Measurements from ENCODE around the gene BCS1L.

The BCS1L gene

DNA sequence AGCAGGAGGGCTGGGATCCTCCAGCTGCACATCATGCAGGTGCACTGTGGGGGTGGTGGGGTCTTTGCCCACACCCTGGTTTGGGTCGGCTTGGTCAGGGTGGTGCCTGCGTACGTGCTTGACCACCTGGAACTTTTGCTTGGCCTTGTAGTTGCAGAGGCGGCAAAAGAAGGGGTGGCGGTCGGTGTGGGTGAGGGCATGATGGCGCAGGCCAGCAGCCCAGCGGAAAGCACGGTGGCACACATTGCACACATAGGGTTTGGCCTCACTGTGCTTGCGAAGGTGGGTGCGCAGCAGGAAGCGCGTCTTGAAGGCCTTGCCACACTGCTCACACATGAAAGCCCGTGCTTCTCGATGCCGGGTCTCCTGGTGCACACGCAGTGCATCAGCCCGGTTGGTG, 21.1 kb upstream of the BCS1L start (continued):
- TF ChIP-seq, protein P1, sequence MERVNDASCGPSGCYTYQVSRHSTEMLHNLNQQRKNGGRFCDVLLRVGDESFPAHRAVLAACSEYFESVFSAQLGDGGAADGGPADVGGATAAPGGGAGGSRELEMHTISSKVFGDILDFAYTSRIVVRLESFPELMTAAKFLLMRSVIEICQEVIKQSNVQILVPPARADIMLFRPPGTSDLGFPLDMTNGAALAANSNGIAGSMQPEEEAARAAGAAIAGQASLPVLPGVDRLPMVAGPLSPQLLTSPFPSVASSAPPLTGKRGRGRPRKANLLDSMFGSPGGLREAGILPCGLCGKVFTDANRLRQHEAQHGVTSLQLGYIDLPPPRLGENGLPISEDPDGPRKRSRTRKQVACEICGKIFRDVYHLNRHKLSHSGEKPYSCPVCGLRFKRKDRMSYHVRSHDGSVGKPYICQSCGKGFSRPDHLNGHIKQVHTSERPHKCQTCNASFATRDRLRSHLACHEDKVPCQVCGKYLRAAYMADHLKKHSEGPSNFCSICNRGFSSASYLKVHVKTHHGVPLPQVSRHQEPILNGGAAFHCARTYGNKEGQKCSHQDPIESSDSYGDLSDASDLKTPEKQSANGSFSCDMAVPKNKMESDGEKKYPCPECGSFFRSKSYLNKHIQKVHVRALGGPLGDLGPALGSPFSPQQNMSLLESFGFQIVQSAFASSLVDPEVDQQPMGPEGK (CRISPR knock-in tag; IDR thresholded peaks at IDR 0.05; ENCODE audit: borderline replicate concordance), result no peak
- TF ChIP-seq ZC3H10 (CRISPR knock-in tag; IDR thresholded peaks at IDR 0.05) (no peak), TCF4 (CRISPR knock-in tag; IDR thresholded peaks at IDR 0.05; ENCODE audit: borderline replicate concordance) (no peak), ZNF565 (CRISPR knock-in tag; conservative IDR thresholded peaks at IDR 0.05; ENCODE audit: low read depth) (no peak), OSR1 (CRISPR knock-in tag; IDR thresholded peaks at IDR 0.05) (no peak), CSDC2 (CRISPR knock-in tag; IDR thresholded peaks at IDR 0.05) (no peak), RARB (CRISPR knock-in tag; IDR thresholded peaks at IDR 0.05) (no peak), ZNF70 (CRISPR knock-in tag; IDR thresholded peaks at IDR 0.05) (no peak)
- TF ChIP-seq, protein P2, sequence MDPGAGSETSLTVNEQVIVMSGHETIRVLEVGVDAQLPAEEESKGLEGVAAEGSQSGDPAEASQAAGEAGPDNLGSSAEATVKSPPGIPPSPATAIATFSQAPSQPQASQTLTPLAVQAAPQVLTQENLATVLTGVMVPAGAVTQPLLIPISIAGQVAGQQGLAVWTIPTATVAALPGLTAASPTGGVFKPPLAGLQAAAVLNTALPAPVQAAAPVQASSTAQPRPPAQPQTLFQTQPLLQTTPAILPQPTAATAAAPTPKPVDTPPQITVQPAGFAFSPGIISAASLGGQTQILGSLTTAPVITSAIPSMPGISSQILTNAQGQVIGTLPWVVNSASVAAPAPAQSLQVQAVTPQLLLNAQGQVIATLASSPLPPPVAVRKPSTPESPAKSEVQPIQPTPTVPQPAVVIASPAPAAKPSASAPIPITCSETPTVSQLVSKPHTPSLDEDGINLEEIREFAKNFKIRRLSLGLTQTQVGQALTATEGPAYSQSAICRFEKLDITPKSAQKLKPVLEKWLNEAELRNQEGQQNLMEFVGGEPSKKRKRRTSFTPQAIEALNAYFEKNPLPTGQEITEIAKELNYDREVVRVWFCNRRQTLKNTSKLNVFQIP (CRISPR knock-in tag; IDR thresholded peaks at IDR 0.05; ENCODE audit: borderline replicate concordance, low read depth), result no peak

DNA sequence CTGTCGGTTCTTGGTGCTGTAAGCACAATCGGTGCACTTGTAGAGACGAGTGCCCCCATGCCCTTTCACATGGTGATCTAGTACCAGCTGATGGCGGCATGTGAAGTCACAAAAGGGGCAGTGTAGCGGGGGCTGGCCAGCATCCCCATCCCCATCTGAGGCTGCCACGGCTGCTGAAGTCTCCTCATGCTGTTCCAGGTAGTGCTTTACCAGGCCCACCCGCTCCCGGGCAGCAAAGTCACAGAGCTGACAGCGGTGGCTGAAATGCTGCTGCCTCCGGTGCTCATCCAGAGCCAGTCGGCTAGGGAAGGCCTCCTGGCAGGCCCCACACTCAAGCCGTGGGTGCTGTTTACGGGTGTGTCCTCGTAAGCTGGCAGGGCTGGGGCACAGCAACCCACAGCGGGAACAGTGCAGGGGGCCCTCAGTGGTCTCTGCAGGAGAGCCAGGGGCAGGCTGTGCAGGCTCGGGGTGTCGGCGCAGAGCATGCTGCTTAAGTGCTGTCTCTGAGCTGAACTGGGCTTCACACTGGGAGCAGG, 17.3 kb upstream of the BCS1L start:
- TF ChIP-seq, protein P3, sequence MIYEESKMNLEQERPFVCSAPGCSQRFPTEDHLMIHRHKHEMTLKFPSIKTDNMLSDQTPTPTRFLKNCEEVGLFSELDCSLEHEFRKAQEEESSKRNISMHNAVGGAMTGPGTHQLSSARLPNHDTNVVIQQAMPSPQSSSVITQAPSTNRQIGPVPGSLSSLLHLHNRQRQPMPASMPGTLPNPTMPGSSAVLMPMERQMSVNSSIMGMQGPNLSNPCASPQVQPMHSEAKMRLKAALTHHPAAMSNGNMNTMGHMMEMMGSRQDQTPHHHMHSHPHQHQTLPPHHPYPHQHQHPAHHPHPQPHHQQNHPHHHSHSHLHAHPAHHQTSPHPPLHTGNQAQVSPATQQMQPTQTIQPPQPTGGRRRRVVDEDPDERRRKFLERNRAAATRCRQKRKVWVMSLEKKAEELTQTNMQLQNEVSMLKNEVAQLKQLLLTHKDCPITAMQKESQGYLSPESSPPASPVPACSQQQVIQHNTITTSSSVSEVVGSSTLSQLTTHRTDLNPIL (CRISPR knock-in tag; IDR thresholded peaks at IDR 0.05; ENCODE audit: low read depth), result no peak
- TF ChIP-seq, protein P1 (CRISPR knock-in tag; IDR thresholded peaks at IDR 0.05; ENCODE audit: borderline replicate concordance), result no peak
- TF ChIP-seq OSR1 (CRISPR knock-in tag; IDR thresholded peaks at IDR 0.05) (no peak), ZFP3 (CRISPR knock-in tag; IDR thresholded peaks at IDR 0.05) (no peak), ZNF565 (CRISPR knock-in tag; conservative IDR thresholded peaks at IDR 0.05; ENCODE audit: low read depth) (no peak), ISL1 (CRISPR knock-in tag; IDR thresholded peaks at IDR 0.05) (no peak), TOX (CRISPR knock-in tag; IDR thresholded peaks at IDR 0.05; ENCODE audit: borderline replicate concordance) (no peak), ESRRG (CRISPR knock-in tag; IDR thresholded peaks at IDR 0.05) (no peak)
- ATAC-seq, result no peak; the same call in 2 of the 3 replicates

DNA sequence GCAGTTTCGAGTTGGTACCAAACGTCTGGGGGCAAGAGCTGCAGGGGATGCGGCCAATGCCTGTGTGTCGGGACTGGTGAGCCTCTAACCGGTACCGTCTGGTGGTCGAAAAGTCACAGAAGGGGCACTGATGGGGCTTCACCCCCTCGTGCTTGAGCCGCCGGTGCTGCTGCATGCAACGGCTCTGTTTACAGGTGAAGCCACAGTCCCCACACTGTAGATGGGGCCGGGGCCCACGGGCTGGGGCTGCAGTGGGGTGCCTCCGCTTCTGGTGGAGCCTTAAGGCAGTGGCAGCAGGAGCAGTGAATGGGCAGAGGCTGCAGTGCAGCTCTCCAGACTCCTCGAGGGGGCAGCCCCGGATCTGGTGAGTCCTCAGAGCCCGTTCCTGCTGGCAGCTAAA, 16.7 kb upstream of the BCS1L start:
- no peak for ATAC-seq
- TF ChIP-seq BACH2 (CRISPR knock-in tag; IDR thresholded peaks at IDR 0.05; ENCODE audit: borderline replicate concordance), result no peak
- no peak for TF ChIP-seq CSDC2 (CRISPR knock-in tag; IDR thresholded peaks at IDR 0.05)
- no peak for TF ChIP-seq TOX (CRISPR knock-in tag; IDR thresholded peaks at IDR 0.05; ENCODE audit: borderline replicate concordance)
- TF ChIP-seq RARB (CRISPR knock-in tag; IDR thresholded peaks at IDR 0.05), result no peak

DNA sequence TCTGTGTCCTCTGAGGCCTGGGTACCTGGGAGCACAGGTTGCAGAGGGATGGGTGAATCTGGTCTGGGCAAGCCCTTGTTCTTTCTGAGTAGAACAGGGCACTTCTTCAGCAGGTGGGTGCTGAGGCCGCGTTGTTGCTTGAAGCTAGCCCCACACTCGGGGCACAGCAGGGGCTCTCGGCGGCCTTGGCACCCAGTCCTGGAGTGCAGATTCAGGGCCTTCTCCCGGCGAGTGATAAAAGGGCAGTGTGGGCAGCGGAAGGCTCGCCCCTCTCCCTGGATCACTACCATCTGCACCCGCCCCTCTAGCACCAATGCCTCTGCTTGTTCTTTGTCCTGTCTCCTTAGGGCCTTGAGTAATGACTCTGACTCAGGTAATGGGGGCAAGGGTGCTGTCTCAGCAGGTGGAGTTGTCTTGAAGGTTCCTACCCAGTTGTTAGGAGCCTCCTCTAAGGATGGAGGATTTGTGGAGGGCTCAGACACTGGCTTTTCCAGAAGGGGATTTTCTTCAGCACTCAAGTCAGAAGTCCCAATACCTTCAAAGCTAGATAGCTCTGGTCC, 15.7 kb upstream of the BCS1L start:
- no peak for ATAC-seq
- TF ChIP-seq ZNF70 (CRISPR knock-in tag; IDR thresholded peaks at IDR 0.05), result no peak
- TF ChIP-seq OSR1 (CRISPR knock-in tag; IDR thresholded peaks at IDR 0.05), result no peak
- TF ChIP-seq ARNTL (CRISPR knock-in tag; IDR thresholded peaks at IDR 0.05; ENCODE audit: borderline replicate concordance, low read depth), result no peak
- TF ChIP-seq, protein P1 (CRISPR knock-in tag; IDR thresholded peaks at IDR 0.05; ENCODE audit: borderline replicate concordance), result no peak
- TF ChIP-seq, protein P4, sequence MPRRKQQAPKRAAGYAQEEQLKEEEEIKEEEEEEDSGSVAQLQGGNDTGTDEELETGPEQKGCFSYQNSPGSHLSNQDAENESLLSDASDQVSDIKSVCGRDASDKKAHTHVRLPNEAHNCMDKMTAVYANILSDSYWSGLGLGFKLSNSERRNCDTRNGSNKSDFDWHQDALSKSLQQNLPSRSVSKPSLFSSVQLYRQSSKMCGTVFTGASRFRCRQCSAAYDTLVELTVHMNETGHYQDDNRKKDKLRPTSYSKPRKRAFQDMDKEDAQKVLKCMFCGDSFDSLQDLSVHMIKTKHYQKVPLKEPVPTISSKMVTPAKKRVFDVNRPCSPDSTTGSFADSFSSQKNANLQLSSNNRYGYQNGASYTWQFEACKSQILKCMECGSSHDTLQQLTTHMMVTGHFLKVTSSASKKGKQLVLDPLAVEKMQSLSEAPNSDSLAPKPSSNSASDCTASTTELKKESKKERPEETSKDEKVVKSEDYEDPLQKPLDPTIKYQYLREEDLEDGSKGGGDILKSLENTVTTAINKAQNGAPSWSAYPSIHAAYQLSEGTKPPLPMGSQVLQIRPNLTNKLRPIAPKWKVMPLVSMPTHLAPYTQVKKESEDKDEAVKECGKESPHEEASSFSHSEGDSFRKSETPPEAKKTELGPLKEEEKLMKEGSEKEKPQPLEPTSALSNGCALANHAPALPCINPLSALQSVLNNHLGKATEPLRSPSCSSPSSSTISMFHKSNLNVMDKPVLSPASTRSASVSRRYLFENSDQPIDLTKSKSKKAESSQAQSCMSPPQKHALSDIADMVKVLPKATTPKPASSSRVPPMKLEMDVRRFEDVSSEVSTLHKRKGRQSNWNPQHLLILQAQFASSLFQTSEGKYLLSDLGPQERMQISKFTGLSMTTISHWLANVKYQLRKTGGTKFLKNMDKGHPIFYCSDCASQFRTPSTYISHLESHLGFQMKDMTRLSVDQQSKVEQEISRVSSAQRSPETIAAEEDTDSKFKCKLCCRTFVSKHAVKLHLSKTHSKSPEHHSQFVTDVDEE (CRISPR knock-in tag; IDR thresholded peaks at IDR 0.05), result no peak
- TF ChIP-seq, protein P3 (CRISPR knock-in tag; IDR thresholded peaks at IDR 0.05; ENCODE audit: low read depth), result no peak
- TF ChIP-seq, protein P5, sequence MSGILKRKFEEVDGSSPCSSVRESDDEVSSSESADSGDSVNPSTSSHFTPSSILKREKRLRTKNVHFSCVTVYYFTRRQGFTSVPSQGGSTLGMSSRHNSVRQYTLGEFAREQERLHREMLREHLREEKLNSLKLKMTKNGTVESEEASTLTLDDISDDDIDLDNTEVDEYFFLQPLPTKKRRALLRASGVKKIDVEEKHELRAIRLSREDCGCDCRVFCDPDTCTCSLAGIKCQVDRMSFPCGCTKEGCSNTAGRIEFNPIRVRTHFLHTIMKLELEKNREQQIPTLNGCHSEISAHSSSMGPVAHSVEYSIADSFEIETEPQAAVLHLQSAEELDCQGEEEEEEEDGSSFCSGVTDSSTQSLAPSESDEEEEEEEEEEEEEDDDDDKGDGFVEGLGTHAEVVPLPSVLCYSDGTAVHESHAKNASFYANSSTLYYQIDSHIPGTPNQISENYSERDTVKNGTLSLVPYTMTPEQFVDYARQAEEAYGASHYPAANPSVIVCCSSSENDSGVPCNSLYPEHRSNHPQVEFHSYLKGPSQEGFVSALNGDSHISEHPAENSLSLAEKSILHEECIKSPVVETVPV (CRISPR knock-in tag; IDR thresholded peaks at IDR 0.05), result no peak
- TF ChIP-seq ISL1 (CRISPR knock-in tag; IDR thresholded peaks at IDR 0.05), result no peak
- TF ChIP-seq ZFP3 (CRISPR knock-in tag; IDR thresholded peaks at IDR 0.05), result no peak
- TF ChIP-seq ZNF8 (CRISPR knock-in tag; IDR thresholded peaks at IDR 0.05), result no peak
